Heart left ventricle (tissue), 16 donors: ENCODE measurements around the gene P4HA3. TPM values are rescaled to one million over a fixed set of nuclear protein-coding genes. Genes with fewer than 3 reads are reported as not detected.

Source experiments
- ATAC-seq, 4 donors: fragments of 200-7000 bp; cut with Tn5 transposase; one replicate each; pipeline ENCODE4 v1.9.1; 2020 to 2022; ENCODE audit warnings: moderate library complexity in 4 of 4, mild to moderate bottlenecking in 3 of 4, moderate number of reproducible peaks in 1 of 4
- DNase-seq, 5 donors: peaks; one replicate each; pipeline ENCODE4 v3.0.0-alpha.2; 2020
- H3K27ac ChIP-seq, 12 donors: fragments of 200-600 bp; sonication (generic) in 4 of 12; one replicate each; pipeline versions ENCODE4 v1.5.0 to v1.8.0; 2016 to 2022; ENCODE audit warnings: mild to moderate bottlenecking in 2 of 12
- H3K27me3 ChIP-seq, 9 donors: fragments of 200-600 bp; sonication (generic) in 2 of 9; one replicate each; pipeline versions ENCODE4 v1.5.1 to v1.8.0; 2016 to 2022; ENCODE audit warnings: mild to moderate bottlenecking in 3 of 9
- H3K36me3 ChIP-seq, 9 donors: fragments of 200-600 bp; sonication (generic) in 2 of 9; one replicate each; pipeline versions ENCODE4 v1.5.0 to v1.8.0; 2018 to 2022; ENCODE audit warnings: mild to moderate bottlenecking in 2 of 9
- H3K4me1 ChIP-seq, 12 donors: fragments of 200-600 bp; sonication (generic) in 4 of 12; one replicate each; pipeline versions ENCODE4 v1.5.0 to v1.8.0; 2016 to 2022; ENCODE audit warnings: mild to moderate bottlenecking in 3 of 12
- H3K4me3 ChIP-seq, 12 donors: fragments of 200-600 bp; sonication (generic) in 4 of 12; one replicate each; pipeline versions ENCODE4 v1.5.0 to v1.8.0; 2017 to 2022; ENCODE audit warnings: mild to moderate bottlenecking in 9 of 12, moderate library complexity in 4 of 12
- H3K9me3 ChIP-seq, 12 donors: fragments of 200-600 bp; sonication (generic) in 4 of 12; one replicate each; pipeline versions ENCODE4 v1.5.0 to v1.8.0; 2016 to 2022; ENCODE audit warnings: mild to moderate bottlenecking in 1 of 12
- POLR2A ChIP-seq, 2 donors: fragments of 450-650 bp; IDR thresholded peaks; one replicate each; pipeline ENCODE4 v1.6.1; 2017; ENCODE audit warnings: antibody characterized with exemption in 2 of 2, mild to moderate bottlenecking in 2 of 2, moderate library complexity in 2 of 2
- WGBS, 4 donors: extraction: QIAGEN DNeasy Blood & Tissue Kit in 2 of 4; methylation state at CpG; one replicate each; pipeline versions ENCODE4 v1.1.5 to v1.1.7; 2013 to 2018; 5-methylcytosine and 5-hydroxymethylcytosine counted together
- intact Hi-C, 10 donors: fragments of 100-400 bp; cut with DNase I; formaldehyde crosslinking; loops; one replicate each; pipeline versions ENCODE4 v1.11.1 to v1.14.2; 2022
- polyA plus RNA-seq, 2 donors: library from polyadenylated mRNA; stranded (reverse); fragments of 200-250 nt; gene quantifications; one replicate each; pipeline ENCODE4 v1.2.3, GENCODE V29; 2013
- total RNA-seq, 9 donors: library from RNA; depleted of rRNA in 2 of 9; stranded (reverse); fragments of >200 nt in 2 of 9; fragmentation: NEBNext Ultra II Directional in 3 of 9; extraction: Animal tissue kit (Norgen Biotek cat#: 25700) in 3 of 9; gene quantifications; one replicate each; pipeline versions ENCODE4 v1.1.0 to v1.2.4, GENCODE V29; 2016 to 2023
- TF ChIP-seq, protein P1 (sequence below), 12 donors: fragments of 200-600 bp; sonication (generic) in 4 of 12; IDR thresholded peaks; one replicate each; pipeline versions ENCODE4 v1.5.0 to v1.8.0; 2018 to 2022; ENCODE audit warnings: antibody characterized with exemption in 12 of 12, mild to moderate bottlenecking in 5 of 12
- donor health status: ischemic (EF 13 %, LVEDD 7.1; RV severe dilation, severe dysfunction).
- donor health status: healthy with polysubstance abuse.
- donor health status: DM: no; HTN: yes; CAD: no.
- donor health status: DM: no; HTN: no; CAD: no.
- donor health status: ischemic (EF 25% LVEDD 6.9; RV normal size, moderate dysfunction).
- donor health status: ischemic (EF 25% LVEDD 5.7; RV mildly dilated, moderate dysfunction).
- donor health status: healthy.
- donor health status: DM: yes; HTN: yes; CAD: no.
- donor health status: ischemic (EF 35%, LVEDD 5.7; RV mildly dilated, moderate dysfunction).
- donor health status: nonischemic (EF 11% LVEDD 7.7; RV severe dilation, severe dysfunction).
- donor health status: DM: yes; HTN: yes; CAD: no.
- donor health status: PGD.
- donor health status: ischemic (EF 29% LVEDD 5.4; RV normal size, mild dysfunction).
- donor health status: nonischemic (EF 23%, LVEDD 6.1; RV moderate dilation, normal function).

The P4HA3 gene
- total and polyA plus RNA-seq, 11 donors = 0.15 to 1.2 (median 0.54) TPM; not detected in 4

DNA sequence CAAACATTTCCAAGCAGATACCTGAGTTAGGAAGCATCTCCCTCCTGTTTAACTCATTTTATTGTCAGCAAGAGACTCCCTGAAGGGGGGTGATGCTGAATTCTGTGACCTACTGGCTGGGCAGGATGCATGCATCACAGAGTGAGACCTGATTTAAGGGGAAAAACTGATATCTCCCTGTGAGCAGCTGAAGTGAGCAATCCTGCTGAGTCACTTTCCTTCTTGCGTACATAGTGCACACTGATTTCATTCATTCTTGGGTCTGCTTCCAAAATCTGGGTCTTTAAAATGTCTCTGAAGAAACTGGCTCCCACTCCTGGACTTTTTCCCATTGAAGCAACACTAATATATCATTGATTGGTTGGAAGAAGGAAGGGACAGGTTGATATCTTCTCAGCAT lies 23.3 kb downstream of the P4HA3 start:
- TF ChIP-seq POLR2A (IDR thresholded peaks at IDR 0.05) = no peak
- TF ChIP-seq, protein P1, sequence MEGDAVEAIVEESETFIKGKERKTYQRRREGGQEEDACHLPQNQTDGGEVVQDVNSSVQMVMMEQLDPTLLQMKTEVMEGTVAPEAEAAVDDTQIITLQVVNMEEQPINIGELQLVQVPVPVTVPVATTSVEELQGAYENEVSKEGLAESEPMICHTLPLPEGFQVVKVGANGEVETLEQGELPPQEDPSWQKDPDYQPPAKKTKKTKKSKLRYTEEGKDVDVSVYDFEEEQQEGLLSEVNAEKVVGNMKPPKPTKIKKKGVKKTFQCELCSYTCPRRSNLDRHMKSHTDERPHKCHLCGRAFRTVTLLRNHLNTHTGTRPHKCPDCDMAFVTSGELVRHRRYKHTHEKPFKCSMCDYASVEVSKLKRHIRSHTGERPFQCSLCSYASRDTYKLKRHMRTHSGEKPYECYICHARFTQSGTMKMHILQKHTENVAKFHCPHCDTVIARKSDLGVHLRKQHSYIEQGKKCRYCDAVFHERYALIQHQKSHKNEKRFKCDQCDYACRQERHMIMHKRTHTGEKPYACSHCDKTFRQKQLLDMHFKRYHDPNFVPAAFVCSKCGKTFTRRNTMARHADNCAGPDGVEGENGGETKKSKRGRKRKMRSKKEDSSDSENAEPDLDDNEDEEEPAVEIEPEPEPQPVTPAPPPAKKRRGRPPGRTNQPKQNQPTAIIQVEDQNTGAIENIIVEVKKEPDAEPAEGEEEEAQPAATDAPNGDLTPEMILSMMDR (IDR thresholded peaks at IDR 0.05) = no peak
- Histone ChIP-seq H3K27ac (peak overlapping the region in 2 of 12 donors; percentile 18 to 49), H3K36me3 (no peaks in the 10 kb centered on the region), H3K4me1 (peaks cover 0 to 4% (median 0%) of the 10 kb centered on the region in 12 donors), H3K9me3 (no peaks in the 10 kb centered on the region), H3K27me3 (no peaks in the 10 kb centered on the region), H3K4me3 (no peak overlapping the region)
- WGBS, 4 donors = 57 to 81% (median 68%) methylated on average over 1 of the region's 1 CpG
- intact Hi-C loops = no loop called here
- DNase-seq (no peak), ATAC-seq (peak in 3 of 4 donors; percentile 42 to 96 (median 80))

GRCh38 chr11:74284466-74284865 lies 27.0 kb downstream of the P4HA3 start:
- ATAC-seq (no peak), DNase-seq (no peak)
- no peak for TF ChIP-seq POLR2A (IDR thresholded peaks at IDR 0.05)
- TF ChIP-seq, protein P1 (IDR thresholded peaks at IDR 0.05) = no peak
- intact Hi-C loops = no loop called here
- no peaks in the 10 kb centered on the region for H3K36me3 ChIP-seq
- no peaks in the 10 kb centered on the region for H3K9me3 ChIP-seq
- H3K27ac ChIP-seq = no peak overlapping the region
- no peak overlapping the region for H3K4me3 ChIP-seq
- peaks cover 0 to 4% (median 0%) of the 10 kb centered on the region in 12 donors for H3K4me1 ChIP-seq
- WGBS, 4 donors = 59 to 76% (median 73%) methylated on average over 2 of the region's 2 CpGs
- no peaks in the 10 kb centered on the region for H3K27me3 ChIP-seq

DNA sequence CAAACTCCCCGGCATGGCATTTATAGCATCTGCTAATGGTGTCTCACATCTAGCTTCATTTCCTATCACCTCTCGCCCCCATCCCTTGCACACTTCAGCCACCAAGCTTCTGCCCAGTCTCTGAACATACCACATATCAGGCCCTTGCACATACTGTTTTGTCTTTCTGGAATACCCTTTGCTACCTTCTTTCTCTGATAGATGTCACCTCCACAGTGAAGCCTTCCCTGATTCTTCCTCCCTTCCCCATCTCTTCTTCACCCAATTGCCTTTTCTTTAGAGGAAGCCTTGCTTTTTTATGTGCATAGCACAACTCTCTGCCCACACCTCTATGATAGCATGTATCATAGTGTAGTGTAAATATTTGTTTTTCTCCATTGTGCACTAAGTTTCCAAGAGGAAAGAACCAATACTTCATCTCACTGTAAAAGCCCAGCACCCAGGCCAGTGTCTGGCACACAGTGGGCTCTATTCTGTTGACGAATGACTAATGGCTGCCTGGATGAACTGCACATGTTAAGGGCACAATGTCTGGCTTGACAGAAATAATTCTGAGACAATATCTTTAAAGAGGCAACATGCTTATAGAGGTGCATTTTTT lies 27.8 kb downstream of the P4HA3 start:
- intact Hi-C loops = no loop called here
- no peak overlapping the region for H3K27ac ChIP-seq
- peaks cover 0 to 4% (median 0%) of the 10 kb centered on the region in 12 donors for H3K4me1 ChIP-seq
- no peaks in the 10 kb centered on the region for H3K27me3 ChIP-seq
- H3K4me3 ChIP-seq = no peak overlapping the region
- DNase-seq (no peak), ATAC-seq (no peak)
- no peaks in the 10 kb centered on the region for H3K36me3 ChIP-seq
- no peaks in the 10 kb centered on the region for H3K9me3 ChIP-seq
- TF ChIP-seq, protein P1 (IDR thresholded peaks at IDR 0.05) = no peak
- TF ChIP-seq POLR2A (IDR thresholded peaks at IDR 0.05) = no peak
- 85 to 92% (median 87%) methylated on average over 3 of the region's 3 CpGs for WGBS, 4 donors

DNA sequence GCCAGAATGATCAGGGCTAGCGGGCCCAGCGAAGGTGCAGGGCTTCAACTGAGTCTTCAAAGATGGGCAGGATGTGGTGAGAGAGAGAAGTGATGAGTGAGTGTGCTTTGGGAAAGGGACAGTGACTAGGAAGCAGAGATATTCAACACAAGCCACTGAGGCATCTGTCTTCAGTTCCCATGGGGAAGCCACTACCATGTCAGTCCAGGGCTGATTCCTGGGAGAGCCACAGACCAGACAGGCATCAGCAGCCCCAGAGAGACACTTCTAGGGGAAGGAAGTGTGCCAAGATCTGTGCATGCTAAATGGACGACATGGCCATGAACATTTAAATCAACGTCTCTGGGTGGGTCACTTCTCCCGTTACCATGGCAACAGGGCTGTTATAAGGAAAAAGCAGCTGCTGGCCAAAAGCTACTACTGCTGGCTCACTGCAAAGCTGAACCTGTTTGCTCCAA lies 28.5 kb downstream of the P4HA3 start:
- TF ChIP-seq POLR2A (IDR thresholded peaks at IDR 0.05) = no peak
- TF ChIP-seq, protein P1 (IDR thresholded peaks at IDR 0.05) = no peak
- intact Hi-C loops = no loop called here
- Histone ChIP-seq H3K36me3 (no peaks in the 10 kb centered on the region), H3K27ac (no peak overlapping the region), H3K9me3 (no peaks in the 10 kb centered on the region), H3K4me1 (peaks cover 0 to 3% (median 0%) of the 10 kb centered on the region in 12 donors), H3K4me3 (no peak overlapping the region), H3K27me3 (no peaks in the 10 kb centered on the region)
- DNase-seq (no peak), ATAC-seq (no peak)
- 62 to 73% (median 70%) methylated on average over 5 of the region's 5 CpGs for whole genome bisulfite sequencing, 4 donors
